Neural progenitor cell (in vitro differentiated cells): ENCODE data around the gene SMAP1. TPM values are rescaled to one million over a fixed set of nuclear protein-coding genes. Genes with fewer than 3 reads are reported as not detected.

Source experiments
- DNase-seq: peaks from one replicate; pipeline ENCODE4 v3.0.0-alpha.2; 2016; ENCODE audit warnings: low spot score
- H2AFZ ChIP-seq: fragments of 200-600 bp; sonication (generic); replicated peaks from 2 replicates; pipeline ENCODE4 v1.6.1; 2016; ENCODE audit warnings: antibody characterized with exemption
- H3F3A ChIP-seq: fragments of 200-600 bp; sonication (generic); 2 replicates; pipeline ENCODE4 v1.6.1; 2016; ENCODE audit warnings: antibody characterized with exemption, low read depth
- H3K27ac ChIP-seq: fragments of 200-600 bp; sonication (generic); 2 replicates; pipeline ENCODE4 v1.5.1; 2016; ENCODE audit warnings: mild to moderate bottlenecking
- H3K27me3 ChIP-seq: fragments of 200-600 bp; sonication (generic); 2 replicates; pipeline ENCODE4 v1.6.1; 2016; ENCODE audit warnings: mild to moderate bottlenecking, moderate library complexity
- H3K36me3 ChIP-seq: fragments of 200-600 bp; sonication (generic); 2 replicates; pipeline ENCODE4 v1.5.1; 2016
- H3K4me1 ChIP-seq: fragments of 200-600 bp; sonication (generic); 2 replicates; pipeline ENCODE4 v1.6.1; 2016; ENCODE audit warnings: mixed run types
- H3K4me2 ChIP-seq: fragments of 200-600 bp; sonication (generic); 2 replicates; pipeline ENCODE4 v1.6.1; 2016
- H3K4me3 ChIP-seq: fragments of 200-600 bp; sonication (generic); 2 replicates; pipeline ENCODE4 v1.5.1; 2016
- H3K79me2 ChIP-seq: fragments of 200-600 bp; sonication (generic); 2 replicates; pipeline ENCODE4 v1.6.1; 2016; ENCODE audit warnings: low read depth
- H3K9ac ChIP-seq: fragments of 200-600 bp; sonication (generic); 2 replicates; pipeline ENCODE4 v1.6.1; 2016
- H3K9me3 ChIP-seq: fragments of 200-600 bp; sonication (generic); 2 replicates; pipeline ENCODE4 v1.5.1; 2016; ENCODE audit warnings: low read depth
- H4K20me1 ChIP-seq: fragments of 200-600 bp; sonication (generic); 2 replicates; pipeline ENCODE4 v1.6.1; 2016; ENCODE audit warnings: low read depth
- H3K27ac Mint-ChIP-seq: 3 replicates; pipeline ENCODE4 v1.8.0; 2021; ENCODE audit warnings: mixed read lengths
- H3K27me3 Mint-ChIP-seq: 2 replicates; pipeline ENCODE4 v1.8.0; 2022; ENCODE audit warnings: low read depth, mild to moderate bottlenecking, inconsistent platforms, moderate library complexity, mixed read lengths; ENCODE audit not compliant: insufficient read depth
- H3K36me3 Mint-ChIP-seq: 3 replicates; pipeline ENCODE4 v1.8.0; 2021; ENCODE audit warnings: mixed read lengths
- H3K4me1 Mint-ChIP-seq: 3 replicates; pipeline ENCODE4 v1.8.0; 2021; ENCODE audit warnings: mixed read lengths
- H3K4me3 Mint-ChIP-seq: 3 replicates; pipeline ENCODE4 v1.8.0; 2021; ENCODE audit warnings: mild to moderate bottlenecking, moderate library complexity, mixed read lengths
- H3K9me3 Mint-ChIP-seq: 3 replicates; pipeline ENCODE4 v1.8.0; 2020; ENCODE audit warnings: mixed read lengths
- EZH2 ChIP-seq: fragments of 200-600 bp; sonication (generic); IDR thresholded peaks from 2 replicates; pipeline ENCODE4 v1.6.1; 2017; ENCODE audit warnings: antibody characterized with exemption, mild to moderate bottlenecking, moderate library complexity
- EZH2phosphoT487 ChIP-seq: fragments of 200-600 bp; sonication (generic); IDR thresholded peaks from 2 replicates; pipeline ENCODE4 v1.6.1; 2017; ENCODE audit warnings: antibody characterized with exemption
- total RNA-seq: library from RNA; depleted of rRNA; stranded (reverse); fragments of >200 nt; gene quantifications from 2 replicates; pipeline ENCODE4 v1.2.3, GENCODE V29; 2015; ENCODE audit warnings: low replicate concordance
- TF ChIP-seq, protein P1 (sequence below): fragments of 200-600 bp; sonication (generic); IDR thresholded peaks from 2 replicates; pipeline ENCODE4 v1.5.1; 2017; ENCODE audit warnings: antibody characterized with exemption, mild to moderate bottlenecking

Gene SMAP1
- total RNA-seq, 1 donor from 2014 or later: 36.5 TPM

DNA sequence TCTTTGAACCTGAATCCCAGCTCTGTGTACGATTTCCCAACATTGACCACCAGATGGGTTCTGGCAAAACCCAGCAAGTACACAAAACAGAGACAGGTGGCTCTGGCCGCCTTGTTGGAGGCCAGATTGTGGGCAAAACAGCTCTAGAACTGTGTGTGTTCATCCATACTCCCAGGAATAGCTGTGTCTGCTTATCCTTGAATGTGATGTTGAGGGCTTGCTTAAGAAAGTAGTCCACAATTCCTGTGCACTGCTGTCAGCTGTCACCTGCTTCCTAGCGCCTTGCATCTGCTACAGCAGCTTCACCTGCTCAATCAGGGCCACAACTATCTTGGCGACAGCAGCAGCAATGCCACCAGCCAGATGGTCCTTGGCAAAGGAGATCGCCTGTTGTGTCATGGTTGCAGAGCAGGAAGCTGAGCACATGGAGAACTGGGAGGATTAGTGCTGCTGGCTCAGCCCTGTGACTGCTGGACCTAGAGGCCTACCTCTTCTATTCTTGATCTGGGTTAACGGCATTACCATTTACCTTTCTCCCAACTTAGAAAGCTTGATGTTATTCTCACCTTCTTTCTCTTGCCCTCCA is 3.7 kb upstream of the SMAP1 start:
- Mint-ChIP-seq H3K27me3 (peaks cover 6% of the 10 kb centered on the region), H3K27ac (no peak overlapping the region), H3K4me1 (peaks cover 14% of the 10 kb centered on the region), H3K36me3 (no peaks in the 10 kb centered on the region), H3K9me3 (no peaks in the 10 kb centered on the region), H3K4me3 (no peak overlapping the region)
- H3K36me3 ChIP-seq: no peaks in the 10 kb centered on the region
- peaks cover 13% of the 10 kb centered on the region for H3F3A ChIP-seq
- no peaks in the 10 kb centered on the region for H3K9me3 ChIP-seq
- TF ChIP-seq EZH2phosphoT487: no peak
- TF ChIP-seq, protein P1, sequence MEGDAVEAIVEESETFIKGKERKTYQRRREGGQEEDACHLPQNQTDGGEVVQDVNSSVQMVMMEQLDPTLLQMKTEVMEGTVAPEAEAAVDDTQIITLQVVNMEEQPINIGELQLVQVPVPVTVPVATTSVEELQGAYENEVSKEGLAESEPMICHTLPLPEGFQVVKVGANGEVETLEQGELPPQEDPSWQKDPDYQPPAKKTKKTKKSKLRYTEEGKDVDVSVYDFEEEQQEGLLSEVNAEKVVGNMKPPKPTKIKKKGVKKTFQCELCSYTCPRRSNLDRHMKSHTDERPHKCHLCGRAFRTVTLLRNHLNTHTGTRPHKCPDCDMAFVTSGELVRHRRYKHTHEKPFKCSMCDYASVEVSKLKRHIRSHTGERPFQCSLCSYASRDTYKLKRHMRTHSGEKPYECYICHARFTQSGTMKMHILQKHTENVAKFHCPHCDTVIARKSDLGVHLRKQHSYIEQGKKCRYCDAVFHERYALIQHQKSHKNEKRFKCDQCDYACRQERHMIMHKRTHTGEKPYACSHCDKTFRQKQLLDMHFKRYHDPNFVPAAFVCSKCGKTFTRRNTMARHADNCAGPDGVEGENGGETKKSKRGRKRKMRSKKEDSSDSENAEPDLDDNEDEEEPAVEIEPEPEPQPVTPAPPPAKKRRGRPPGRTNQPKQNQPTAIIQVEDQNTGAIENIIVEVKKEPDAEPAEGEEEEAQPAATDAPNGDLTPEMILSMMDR: no peak
- TF ChIP-seq EZH2: no peak
- H2AFZ ChIP-seq: no peak overlapping the region
- H3K79me2 ChIP-seq: peaks cover 5% of the 10 kb centered on the region
- H3K4me1 ChIP-seq: peaks cover 3% of the 10 kb centered on the region
- no peak overlapping the region for H3K9ac ChIP-seq
- H3K27me3 ChIP-seq: no peaks in the 10 kb centered on the region
- no peak for DNase-seq
- H3K27ac ChIP-seq: no peak overlapping the region
- peaks cover 6% of the 10 kb centered on the region for H4K20me1 ChIP-seq
- H3K4me2 ChIP-seq: no peak overlapping the region
- H3K4me3 ChIP-seq: no peak overlapping the region

DNA sequence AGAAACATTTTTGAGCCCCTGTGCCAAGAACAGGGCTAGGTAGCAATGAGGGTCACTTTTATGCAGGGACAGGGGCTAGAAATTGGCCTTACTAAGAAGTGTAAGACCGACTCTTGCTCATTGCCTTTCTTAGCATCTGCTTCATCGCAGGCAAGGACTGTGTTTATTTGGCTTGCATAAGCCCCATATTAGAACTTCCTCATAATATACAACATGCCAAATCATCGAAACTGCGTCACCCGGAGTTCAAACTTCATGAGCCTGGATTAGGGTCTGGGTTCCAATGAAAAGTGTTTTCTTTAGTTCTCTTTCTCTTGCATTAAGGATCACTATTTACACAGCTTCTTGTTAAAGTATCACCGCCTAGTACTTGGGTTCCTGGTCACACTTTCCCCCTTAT is 977 bp upstream of the SMAP1 start:
- H3K27ac Mint-ChIP-seq: no peak overlapping the region
- TF ChIP-seq, protein P1: no peak
- TF ChIP-seq EZH2phosphoT487: no peak
- TF ChIP-seq EZH2: no peak
- peak overlapping the region; percentile 85 for H2AFZ ChIP-seq

DNA sequence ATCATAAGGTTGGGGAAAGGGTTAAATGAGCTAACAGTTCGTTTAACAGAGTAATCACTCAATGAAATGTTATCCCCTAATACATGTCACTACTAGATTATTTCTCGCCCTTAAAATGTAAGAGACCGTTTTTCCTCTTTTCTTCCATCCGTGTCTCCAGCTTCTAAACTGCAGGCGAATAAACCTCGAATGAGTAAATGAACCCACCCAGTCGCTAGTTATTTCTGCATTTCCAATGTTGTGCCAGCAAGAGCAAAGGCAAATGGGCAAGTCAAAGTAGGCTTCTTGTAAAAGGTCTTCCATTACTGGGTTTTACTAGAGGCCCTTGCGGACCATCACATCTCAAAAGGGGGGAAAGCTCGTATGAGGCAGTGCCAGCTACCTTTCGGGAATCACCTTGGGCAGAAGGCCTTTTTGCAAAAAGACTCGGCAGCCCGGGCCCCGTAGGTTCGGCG is 400 bp upstream of the SMAP1 start:
- no peak for DNase-seq
- Mint-ChIP-seq H3K36me3 (no peaks in the 10 kb centered on the region), H3K4me1 (peaks cover 29% of the 10 kb centered on the region), H3K27ac (peak overlapping the region; percentile 81), H3K9me3 (no peaks in the 10 kb centered on the region), H3K27me3 (peaks cover 6% of the 10 kb centered on the region), H3K4me3 (peak overlapping the region; percentile 85)
- Histone ChIP-seq H3K27me3 (no peaks in the 10 kb centered on the region), H3K4me3 (peak overlapping the region; percentile 84), H2AFZ (peak overlapping the region; percentile 85), H3F3A (peaks cover 17% of the 10 kb centered on the region), H4K20me1 (peaks cover 11% of the 10 kb centered on the region), H3K36me3 (no peaks in the 10 kb centered on the region), H3K4me2 (peak overlapping the region; percentile 88), H3K27ac (no peak overlapping the region), H3K79me2 (peaks cover 37% of the 10 kb centered on the region), H3K9me3 (no peaks in the 10 kb centered on the region), H3K4me1 (peaks cover 7% of the 10 kb centered on the region), H3K9ac (peak overlapping the region; percentile 15)
- no peak for TF ChIP-seq EZH2
- TF ChIP-seq EZH2phosphoT487: no peak
- TF ChIP-seq, protein P1: no peak

More for the DNA sequence above, 977 bp upstream of the SMAP1 start:
- Mint-ChIP-seq H3K9me3 (no peaks in the 10 kb centered on the region), H3K27me3 (peaks cover 6% of the 10 kb centered on the region), H3K4me1 (peaks cover 26% of the 10 kb centered on the region), H3K4me3 (peak overlapping the region; percentile 85), H3K36me3 (no peaks in the 10 kb centered on the region)
- Histone ChIP-seq H3F3A (peaks cover 17% of the 10 kb centered on the region), H3K9me3 (no peaks in the 10 kb centered on the region), H3K27ac (no peak overlapping the region), H3K9ac (no peak overlapping the region), H3K36me3 (no peaks in the 10 kb centered on the region), H3K27me3 (no peaks in the 10 kb centered on the region), H4K20me1 (peaks cover 11% of the 10 kb centered on the region), H3K4me1 (peaks cover 7% of the 10 kb centered on the region), H3K79me2 (peaks cover 33% of the 10 kb centered on the region), H3K4me2 (peak overlapping the region; percentile 88), H3K4me3 (no peak overlapping the region)
- DNase-seq: no peak
